ENCODE data around the gene GNRHR. TPM values are rescaled to one million over a fixed set of nuclear protein-coding genes. Genes with fewer than 3 reads are reported as not detected.

GNRHR gene
- total RNA-seq (ENCODE audit: low replicate concordance), result not detected in 2 replicates
- long read RNA-seq, result 0 reads

GRCh38 chr4:67754288-67754687 is at the start of gene GNRHR:
TSS of gene GNRHR (minus strand) at chr4:67754388. CDS start at chr4:67754335, 53 bp downstream.
- TF ChIP-seq CTCF (conservative IDR thresholded peaks at IDR 0.05), result no peak
- H3K9me3 Mint-ChIP-seq, result peaks cover 5% of the 10 kb centered on the region
- DNase-seq (ENCODE audit: extremely low spot score, unreplicated experiment), result no peak
- no peak within 1 kb of the TSS for H3K27ac Mint-ChIP-seq
- H3K4me3 Mint-ChIP-seq, result no peak within 1 kb of the TSS
- H3K4me1 Mint-ChIP-seq (ENCODE audit: unreplicated experiment), result peaks cover 6% of the 10 kb centered on the region
- no peaks in the 10 kb centered on the region for H3K36me3 Mint-ChIP-seq
- no peaks in the 10 kb centered on the region for H3K27me3 Mint-ChIP-seq

- Mint-ChIP-seq H3K4me3 (no peak overlapping the region), H3K27me3 (no peaks in the 10 kb centered on the region)
- TF ChIP-seq CTCF (conservative IDR thresholded peaks at IDR 0.05), result no peak
Measured at GRCh38 chr4:67796810-67797209, 42.6 kb upstream of the GNRHR start.

GRCh38 chr4:67790721-67791120 is 36.5 kb upstream of the GNRHR start:
- Mint-ChIP-seq H3K4me1 (ENCODE audit: unreplicated experiment) (no peaks in the 10 kb centered on the region), H3K4me3 (no peak overlapping the region), H3K9me3 (peaks cover 5% of the 10 kb centered on the region), H3K27ac (no peak overlapping the region), H3K36me3 (no peaks in the 10 kb centered on the region), H3K27me3 (no peaks in the 10 kb centered on the region)
- no peak for TF ChIP-seq CTCF (conservative IDR thresholded peaks at IDR 0.05)
- no peak for DNase-seq (ENCODE audit: extremely low spot score, unreplicated experiment)

More at GRCh38 chr4:67796810-67797209, 42.6 kb upstream of the GNRHR start:
- no peaks in the 10 kb centered on the region for H3K36me3 Mint-ChIP-seq
- H3K4me1 Mint-ChIP-seq (ENCODE audit: unreplicated experiment), result no peaks in the 10 kb centered on the region
- no peak for DNase-seq (ENCODE audit: extremely low spot score, unreplicated experiment)
- H3K27ac Mint-ChIP-seq, result no peak overlapping the region
- peaks cover 5% of the 10 kb centered on the region for H3K9me3 Mint-ChIP-seq

GRCh38 chr4:67787311-67787710 is 33.1 kb upstream of the GNRHR start:
- H3K9me3 Mint-ChIP-seq, result peaks cover under 1% of the 10 kb centered on the region
- no peak for TF ChIP-seq CTCF (conservative IDR thresholded peaks at IDR 0.05)
- no peak overlapping the region for H3K27ac Mint-ChIP-seq

GRCh38 chr4:67785528-67785927 is 31.3 kb upstream of the GNRHR start:
- TF ChIP-seq CTCF (conservative IDR thresholded peaks at IDR 0.05), result no peak
- no peaks in the 10 kb centered on the region for H3K27me3 Mint-ChIP-seq
- H3K36me3 Mint-ChIP-seq, result no peaks in the 10 kb centered on the region
- no peak overlapping the region for H3K27ac Mint-ChIP-seq
- peaks cover 5% of the 10 kb centered on the region for H3K4me1 Mint-ChIP-seq (ENCODE audit: unreplicated experiment)
- no peak overlapping the region for H3K4me3 Mint-ChIP-seq
- no peak for DNase-seq (ENCODE audit: extremely low spot score, unreplicated experiment)
- H3K9me3 Mint-ChIP-seq, result no peaks in the 10 kb centered on the region

More at GRCh38 chr4:67787311-67787710, 33.1 kb upstream of the GNRHR start:
- no peak for DNase-seq (ENCODE audit: extremely low spot score, unreplicated experiment)
- no peaks in the 10 kb centered on the region for H3K27me3 Mint-ChIP-seq
- no peak overlapping the region for H3K4me3 Mint-ChIP-seq
- H3K4me1 Mint-ChIP-seq (ENCODE audit: unreplicated experiment), result peaks cover 5% of the 10 kb centered on the region
- no peaks in the 10 kb centered on the region for H3K36me3 Mint-ChIP-seq

GRCh38 chr4:67779631-67780030 is 25.4 kb upstream of the GNRHR start:
- H3K27ac Mint-ChIP-seq, result no peak overlapping the region
- H3K9me3 Mint-ChIP-seq, result no peaks in the 10 kb centered on the region
- no peak for DNase-seq (ENCODE audit: extremely low spot score, unreplicated experiment)
- TF ChIP-seq CTCF (conservative IDR thresholded peaks at IDR 0.05), result no peak
- H3K4me1 Mint-ChIP-seq (ENCODE audit: unreplicated experiment), result no peaks in the 10 kb centered on the region
- no peaks in the 10 kb centered on the region for H3K36me3 Mint-ChIP-seq
- no peak overlapping the region for H3K4me3 Mint-ChIP-seq
- H3K27me3 Mint-ChIP-seq, result no peaks in the 10 kb centered on the region

Data from type B pancreatic cell (in vitro differentiated cells).